SKM-1 treated with dmso at 0.1 percent for 144 hours (cell line): ENCODE results near the gene PPIL3.
A peak's percentile ranks its signal among the peaks of the same experiment; 100 is the strongest.
"Not testable (repeated sequence)": the region's sequence is repeated elsewhere in the genome, so short reads cannot be mapped to it uniquely, and the experiment has no call there.

ENCODE experiments used
- DNase-seq: peaks from one replicate; lab custom pipeline; 2025; ENCODE audit not compliant: unreplicated experiment; lab: John Stamatoyannopoulos, UW

The PPIL3 gene

GRCh38 chr2:200888704-200889625 is at the start of gene PPIL3, which contains the start of gene NIF3L1:
Gene PPIL3 (minus strand): TSS chr2:200889077. CDS start chr2:200887615, 1,462 bp downstream.
Gene NIF3L1 (plus strand): TSS chr2:200889371. CDS start chr2:200891944, 2,573 bp downstream.
- peak; percentile 94 for DNase-seq

- peak; percentile 5 for DNase-seq
Observed at GRCh38 chr2:200930947-200931626, 42.2 kb upstream of the PPIL3 start.

GRCh38 chr2:200929334-200930249 is 40.7 kb upstream of the PPIL3 start:
- DNase-seq, result no peak

GRCh38 chr2:200922439-200922838 is 33.6 kb upstream of the PPIL3 start:
- DNase-seq, result no peak

- no peak for DNase-seq
Observed at GRCh38 chr2:200913654-200914053, 24.8 kb upstream of the PPIL3 start.

GRCh38 chr2:200909958-200910357 is 21.1 kb upstream of the PPIL3 start:
- DNase-seq, result no peak

- peak; percentile 62 for DNase-seq
Observed at GRCh38 chr2:200905618-200906296, 16.9 kb upstream of the PPIL3 start.

GRCh38 chr2:200901459-200902072 is 12.7 kb upstream of the PPIL3 start:
- peak; percentile 93 for DNase-seq

- no peak for DNase-seq
Observed at GRCh38 chr2:200899482-200899881, 10.6 kb upstream of the PPIL3 start.

- not testable (repeated sequence) for DNase-seq
Observed at GRCh38 chr2:200881715-200882249, 7.1 kb downstream of the PPIL3 start.

- DNase-seq, result no peak
Observed at GRCh38 chr2:200878289-200878880, 10.5 kb downstream of the PPIL3 start.

- DNase-seq, result no peak
Observed at GRCh38 chr2:200877443-200877842, 11.4 kb downstream of the PPIL3 start.

- DNase-seq, result no peak
Observed at GRCh38 chr2:200873560-200873959, 15.3 kb downstream of the PPIL3 start.

- no peak for DNase-seq
Observed at GRCh38 chr2:200871151-200871550, 17.7 kb downstream of the PPIL3 start.

- DNase-seq, result no peak
Observed at GRCh38 chr2:200869014-200869413, 19.9 kb downstream of the PPIL3 start.

- peak; percentile 84 for DNase-seq
Observed at GRCh38 chr2:200864176-200865034, 24.5 kb downstream of the PPIL3 start, which contains the start of gene CLK1. Gene CLK1 (minus strand): TSS chr2:200864658. CDS start chr2:200861862, 2,796 bp downstream.

GRCh38 chr2:200863782-200864175 is 25.1 kb downstream of the PPIL3 start:
- DNase-seq, result no peak

GRCh38 chr2:200862532-200863000 is 26.3 kb downstream of the PPIL3 start:
- no peak for DNase-seq
